Endothelial cell (in vitro differentiated cells): Measurements from ENCODE around the gene PLA2G4D. TPM values are rescaled to one million over a fixed set of nuclear protein-coding genes. Genes with fewer than 3 reads are reported as not detected.

Source experiments
- DNase-seq: peaks from one replicate; pipeline ENCODE4 v3.0.0; 2021; ENCODE audit warnings: low spot score
- H3K27ac Mint-ChIP-seq: one replicate; pipeline ENCODE4 v1.8.0; 2021; ENCODE audit warnings: mixed read lengths, inconsistent platforms; ENCODE audit not compliant: unreplicated experiment
- H3K27me3 Mint-ChIP-seq: one replicate; pipeline ENCODE4 v1.8.0; 2021; ENCODE audit warnings: mild to moderate bottlenecking, moderate library complexity, mixed read lengths, inconsistent platforms; ENCODE audit not compliant: unreplicated experiment
- H3K36me3 Mint-ChIP-seq: one replicate; pipeline ENCODE4 v1.8.0; 2021; ENCODE audit warnings: mild to moderate bottlenecking, low read depth, mixed read lengths, inconsistent platforms; ENCODE audit not compliant: unreplicated experiment
- H3K4me1 Mint-ChIP-seq: one replicate; pipeline ENCODE4 v1.8.0; 2021; ENCODE audit warnings: mild to moderate bottlenecking, mixed read lengths, inconsistent platforms; ENCODE audit not compliant: unreplicated experiment
- H3K4me3 Mint-ChIP-seq: one replicate; pipeline ENCODE4 v1.8.0; 2021; ENCODE audit warnings: mild to moderate bottlenecking, mixed read lengths, inconsistent platforms; ENCODE audit not compliant: unreplicated experiment
- H3K9me3 Mint-ChIP-seq: one replicate; pipeline ENCODE4 v1.8.0; 2021; ENCODE audit warnings: mixed read lengths, inconsistent platforms; ENCODE audit not compliant: unreplicated experiment
- total RNA-seq: library from RNA; stranded (reverse); fragmentation: NEBNext Ultra II Directional; extraction: Animal tissue kit (Norgen Biotek cat#: 25700); gene quantifications from one replicate; pipeline ENCODE4 v1.2.1, GENCODE V29; 2021; ENCODE audit not compliant: unreplicated experiment
- TF ChIP-seq, protein P1 (sequence below): fragments of 200-600 bp; sonication (generic); IDR thresholded peaks from one replicate; pipeline ENCODE4 v1.5.0; 2021; ENCODE audit warnings: antibody characterized with exemption; ENCODE audit not compliant: unreplicated experiment

PLA2G4D gene
- total RNA-seq, 1 donor from 2014 or later = not detected

DNA sequence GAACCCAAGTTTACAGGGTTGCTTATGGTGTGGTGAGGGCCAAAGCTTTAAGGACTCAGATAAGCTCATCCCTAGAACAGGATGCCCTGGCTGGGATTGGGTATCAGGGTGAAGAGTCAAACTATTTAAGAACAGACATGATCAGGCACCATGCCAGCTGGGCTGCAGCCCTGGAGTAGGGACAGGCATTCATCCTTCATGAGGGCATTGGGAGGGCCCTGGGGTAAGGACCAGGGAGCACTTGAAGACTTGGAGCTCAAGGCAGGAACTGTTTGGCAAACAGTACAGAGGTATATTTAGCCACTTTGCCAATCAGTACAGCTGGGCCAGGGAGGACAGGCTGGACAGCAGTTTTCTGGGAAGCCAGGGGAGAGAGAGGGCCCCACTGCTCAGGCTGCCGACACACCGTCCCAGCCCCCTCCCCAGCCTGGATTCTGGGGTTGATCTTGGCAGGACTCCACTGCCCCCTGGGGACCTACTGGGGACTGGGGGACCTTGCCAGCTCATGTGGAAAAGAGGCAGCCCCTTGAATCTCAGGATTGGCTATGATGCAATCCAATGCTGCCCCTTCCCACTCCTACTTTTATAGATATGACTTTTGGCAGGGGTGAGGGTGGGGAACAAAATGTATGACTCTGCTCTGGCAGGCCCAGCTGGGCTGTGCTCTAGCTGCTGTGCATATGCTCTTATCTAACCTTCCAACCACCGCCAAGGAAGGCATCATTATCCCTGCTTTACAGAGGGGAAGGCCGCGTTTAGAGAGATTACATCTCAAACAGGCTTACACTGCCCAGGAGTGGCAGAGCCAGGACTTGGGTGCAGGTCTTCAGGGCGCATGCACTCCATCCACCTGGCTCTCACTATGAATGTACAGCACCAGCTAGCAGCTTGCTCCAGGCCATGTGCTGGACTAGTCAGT is 75.8 kb downstream of the PLA2G4D start:
- Mint-ChIP-seq H3K27ac (no peak overlapping the region), H3K27me3 (peaks cover 3% of the 10 kb centered on the region), H3K36me3 (peaks cover 13% of the 10 kb centered on the region), H3K9me3 (peaks cover 12% of the 10 kb centered on the region), H3K4me3 (peak overlapping the region; percentile 2), H3K4me1 (peaks cover 2% of the 10 kb centered on the region)
- TF ChIP-seq, protein P1, sequence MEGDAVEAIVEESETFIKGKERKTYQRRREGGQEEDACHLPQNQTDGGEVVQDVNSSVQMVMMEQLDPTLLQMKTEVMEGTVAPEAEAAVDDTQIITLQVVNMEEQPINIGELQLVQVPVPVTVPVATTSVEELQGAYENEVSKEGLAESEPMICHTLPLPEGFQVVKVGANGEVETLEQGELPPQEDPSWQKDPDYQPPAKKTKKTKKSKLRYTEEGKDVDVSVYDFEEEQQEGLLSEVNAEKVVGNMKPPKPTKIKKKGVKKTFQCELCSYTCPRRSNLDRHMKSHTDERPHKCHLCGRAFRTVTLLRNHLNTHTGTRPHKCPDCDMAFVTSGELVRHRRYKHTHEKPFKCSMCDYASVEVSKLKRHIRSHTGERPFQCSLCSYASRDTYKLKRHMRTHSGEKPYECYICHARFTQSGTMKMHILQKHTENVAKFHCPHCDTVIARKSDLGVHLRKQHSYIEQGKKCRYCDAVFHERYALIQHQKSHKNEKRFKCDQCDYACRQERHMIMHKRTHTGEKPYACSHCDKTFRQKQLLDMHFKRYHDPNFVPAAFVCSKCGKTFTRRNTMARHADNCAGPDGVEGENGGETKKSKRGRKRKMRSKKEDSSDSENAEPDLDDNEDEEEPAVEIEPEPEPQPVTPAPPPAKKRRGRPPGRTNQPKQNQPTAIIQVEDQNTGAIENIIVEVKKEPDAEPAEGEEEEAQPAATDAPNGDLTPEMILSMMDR = no peak
- DNase-seq = no peak

Other genes starting within 250 kb of the PLA2G4D start
- 9.4 TPM for gene SPTBN5, start 200.5 kb downstream of the PLA2G4D start, total RNA-seq
- 64.9 TPM for gene EHD4, start 122.0 kb downstream of the PLA2G4D start, total RNA-seq
- gene PLA2G4E, start 73.5 kb downstream of the PLA2G4D start, total RNA-seq = not detected
- not detected for gene PLA2G4F, start 62.1 kb upstream of the PLA2G4D start, total RNA-seq
- 66.2 TPM for gene VPS39, start 113.7 kb upstream of the PLA2G4D start, total RNA-seq
- 18.7 TPM for gene GANC, start 178.6 kb upstream of the PLA2G4D start, total RNA-seq
- gene TMEM87A, start 178.9 kb upstream of the PLA2G4D start, total RNA-seq = 29.1 TPM